ENCODE results near the gene POLR3H.

DNA sequence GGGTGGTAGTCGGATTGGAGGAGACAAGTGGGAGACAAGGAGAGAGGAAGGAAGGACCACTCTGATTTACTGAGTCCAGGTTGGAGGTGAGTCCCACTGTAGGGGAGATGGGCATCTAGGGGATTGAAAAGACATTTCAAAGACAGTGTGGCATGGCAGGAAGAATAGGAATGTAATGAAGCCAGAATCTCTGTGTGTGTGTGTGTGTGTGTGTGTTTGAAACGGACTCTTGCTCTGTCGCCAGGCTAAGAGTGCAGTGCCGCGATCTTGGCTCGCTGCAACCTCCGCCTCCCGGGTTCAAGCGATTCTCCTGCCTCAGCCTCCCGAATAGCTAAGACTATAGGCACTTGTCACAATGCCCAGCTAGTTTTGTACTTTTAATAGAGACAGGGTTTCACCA, 12.3 kb upstream of the POLR3H start:
- TF ChIP-seq EZH2 (IDR thresholded peaks at IDR 0.05; ENCODE audit: insufficient read depth, low read length) = no peak
- TF ChIP-seq CTCF (IDR thresholded peaks at IDR 0.05; ENCODE audit: insufficient read depth, low read depth, low read length) = no peak

Data from astrocyte (in vitro differentiated cells and primary cell).